IMR-90 (cell line): Measurements from ENCODE around the gene ADGRG1.

Experiments used
- CEBPB ChIP-seq: IDR thresholded peaks from 2 replicates; pipeline ENCODE4 v1.6.1; 2012; ENCODE audit warnings: low read depth, low read length, improper control_type of control experiment
- FOS ChIP-seq: fragments of 150-350 bp; IDR thresholded peaks from 2 replicates; pipeline ENCODE4 v1.6.1; 2016; ENCODE audit warnings: low read depth, low read length
- MAFK ChIP-seq: IDR thresholded peaks from 2 replicates; pipeline ENCODE4 v1.6.1; 2012; ENCODE audit warnings: low read depth, low read length, improper control_type of control experiment
- MAZ ChIP-seq: IDR thresholded peaks from 2 replicates; pipeline ENCODE4 v1.6.1; 2012; ENCODE audit warnings: low read depth, mild to moderate bottlenecking, low read length, improper control_type of control experiment, moderate library complexity, borderline replicate concordance
- POLR2A ChIP-seq: IDR thresholded peaks from 2 replicates; pipeline ENCODE4 v1.6.1; 2012; ENCODE audit warnings: mild to moderate bottlenecking, low read depth, low read length
- RAD21 ChIP-seq: IDR thresholded peaks from 2 replicates; pipeline ENCODE4 v1.6.1; 2012; ENCODE audit warnings: low read length, improper control_type of control experiment
- RCOR1 ChIP-seq: IDR thresholded peaks from 2 replicates; pipeline ENCODE4 v1.6.1; 2012; ENCODE audit warnings: mild to moderate bottlenecking, low read length, improper control_type of control experiment; ENCODE audit not compliant: insufficient replicate concordance
- RFX5 ChIP-seq: IDR thresholded peaks from 2 replicates; pipeline ENCODE4 v1.8.0; 2012; ENCODE audit warnings: low read depth, mild to moderate bottlenecking, low read length, moderate library complexity
- SMC3 ChIP-seq: fragments of 150-350 bp; IDR thresholded peaks from 2 replicates; pipeline ENCODE4 v1.6.1; 2016; ENCODE audit warnings: low read depth, mild to moderate bottlenecking, antibody characterized with exemption, low read length, moderate library complexity
- TF ChIP-seq, protein P1 (sequence below): conservative IDR thresholded peaks from 2 replicates; pipeline ENCODE4 v1.5.1; 2012; ENCODE audit warnings: mild to moderate bottlenecking, low read depth, low read length, improper control_type of control experiment
- TF ChIP-seq, protein P2 (sequence below): fragments of 150-350 bp; IDR thresholded peaks from 2 replicates; pipeline ENCODE4 v1.6.1; 2017; ENCODE audit warnings: mild to moderate bottlenecking, antibody characterized with exemption, low read length, low read depth

DNA sequence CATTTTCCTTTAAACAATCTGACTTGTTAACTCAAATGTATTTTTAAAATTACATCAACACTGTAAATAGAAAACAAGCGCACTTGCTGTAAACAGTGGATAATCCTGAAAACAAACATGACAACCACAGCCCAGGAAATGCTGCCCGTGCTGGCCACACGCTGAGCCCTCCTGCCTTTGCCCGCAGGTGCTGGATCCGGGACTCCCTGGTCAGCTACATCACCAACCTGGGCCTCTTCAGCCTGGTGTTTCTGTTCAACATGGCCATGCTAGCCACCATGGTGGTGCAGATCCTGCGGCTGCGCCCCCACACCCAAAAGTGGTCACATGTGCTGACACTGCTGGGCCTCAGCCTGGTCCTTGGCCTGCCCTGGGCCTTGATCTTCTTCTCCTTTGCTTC is 33.1 kb downstream of the ADGRG1 start:
- TF ChIP-seq, protein P1, sequence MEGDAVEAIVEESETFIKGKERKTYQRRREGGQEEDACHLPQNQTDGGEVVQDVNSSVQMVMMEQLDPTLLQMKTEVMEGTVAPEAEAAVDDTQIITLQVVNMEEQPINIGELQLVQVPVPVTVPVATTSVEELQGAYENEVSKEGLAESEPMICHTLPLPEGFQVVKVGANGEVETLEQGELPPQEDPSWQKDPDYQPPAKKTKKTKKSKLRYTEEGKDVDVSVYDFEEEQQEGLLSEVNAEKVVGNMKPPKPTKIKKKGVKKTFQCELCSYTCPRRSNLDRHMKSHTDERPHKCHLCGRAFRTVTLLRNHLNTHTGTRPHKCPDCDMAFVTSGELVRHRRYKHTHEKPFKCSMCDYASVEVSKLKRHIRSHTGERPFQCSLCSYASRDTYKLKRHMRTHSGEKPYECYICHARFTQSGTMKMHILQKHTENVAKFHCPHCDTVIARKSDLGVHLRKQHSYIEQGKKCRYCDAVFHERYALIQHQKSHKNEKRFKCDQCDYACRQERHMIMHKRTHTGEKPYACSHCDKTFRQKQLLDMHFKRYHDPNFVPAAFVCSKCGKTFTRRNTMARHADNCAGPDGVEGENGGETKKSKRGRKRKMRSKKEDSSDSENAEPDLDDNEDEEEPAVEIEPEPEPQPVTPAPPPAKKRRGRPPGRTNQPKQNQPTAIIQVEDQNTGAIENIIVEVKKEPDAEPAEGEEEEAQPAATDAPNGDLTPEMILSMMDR, result no peak
- TF ChIP-seq RAD21 (no peak), POLR2A (no peak), MAFK (no peak), MAZ (no peak), RFX5 (no peak), CEBPB (no peak), SMC3 (no peak), RCOR1 (no peak), FOS (no peak)
- TF ChIP-seq, protein P2, sequence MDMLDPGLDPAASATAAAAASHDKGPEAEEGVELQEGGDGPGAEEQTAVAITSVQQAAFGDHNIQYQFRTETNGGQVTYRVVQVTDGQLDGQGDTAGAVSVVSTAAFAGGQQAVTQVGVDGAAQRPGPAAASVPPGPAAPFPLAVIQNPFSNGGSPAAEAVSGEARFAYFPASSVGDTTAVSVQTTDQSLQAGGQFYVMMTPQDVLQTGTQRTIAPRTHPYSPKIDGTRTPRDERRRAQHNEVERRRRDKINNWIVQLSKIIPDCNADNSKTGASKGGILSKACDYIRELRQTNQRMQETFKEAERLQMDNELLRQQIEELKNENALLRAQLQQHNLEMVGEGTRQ, result no peak
